ENCODE results near the gene DNAJC18.
A peak's percentile ranks its signal among the peaks of the same experiment; 100 is the strongest.
"Not testable (repeated sequence)": the region's sequence is repeated elsewhere in the genome, so short reads cannot be mapped to it uniquely, and the experiment has no call there.

Gene DNAJC18

GRCh38 chr5:139460455-139460854 is 21.1 kb upstream of the DNAJC18 start:
- DNase-seq: no peak

DNA sequence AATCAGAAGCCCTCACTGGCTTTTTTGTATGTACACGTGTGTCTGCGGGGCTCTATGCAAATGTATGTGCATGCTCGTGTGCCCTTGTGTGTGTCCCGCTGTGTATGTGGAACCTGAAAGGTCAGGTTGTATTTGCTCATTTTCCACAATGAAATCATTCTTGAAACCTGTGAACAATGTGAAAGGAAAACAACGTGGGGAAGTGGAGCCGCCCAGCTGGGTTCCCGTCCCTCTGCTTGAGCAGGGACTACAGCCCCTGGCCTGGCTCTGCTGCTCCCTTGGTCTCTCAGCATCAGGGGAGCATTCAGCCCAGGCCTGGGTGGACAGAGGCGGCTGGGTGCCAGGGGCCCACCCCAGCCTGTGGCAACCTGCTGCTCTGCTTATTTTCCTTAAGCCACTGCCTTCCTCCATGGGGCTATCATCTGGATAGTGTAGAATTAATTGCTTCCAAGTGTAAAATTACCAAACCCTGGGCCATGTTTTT is 20.2 kb upstream of the DNAJC18 start:
- DNase-seq: no peak

GRCh38 chr5:139458580-139459407 is 19.5 kb upstream of the DNAJC18 start:
- DNase-seq: peak; percentile 51 to 79

GRCh38 chr5:139457653-139458306 is 18.5 kb upstream of the DNAJC18 start:
- DNase-seq: no peak

- no peak for DNase-seq
Measured at GRCh38 chr5:139457241-139457640, 17.9 kb upstream of the DNAJC18 start.

- DNase-seq: no peak
Measured at GRCh38 chr5:139456776-139457175, 17.5 kb upstream of the DNAJC18 start.

- DNase-seq: no peak
Measured at GRCh38 chr5:139454568-139455290, 15.4 kb upstream of the DNAJC18 start.

- no peak for DNase-seq
Measured at GRCh38 chr5:139453683-139454567, 14.6 kb upstream of the DNAJC18 start.

GRCh38 chr5:139451878-139452660 is 12.7 kb upstream of the DNAJC18 start:
- no peak for DNase-seq

GRCh38 chr5:139451176-139451575 is 11.9 kb upstream of the DNAJC18 start:
- DNase-seq: no peak

GRCh38 chr5:139446956-139447779 is 7.8 kb upstream of the DNAJC18 start:
- DNase-seq: no peak

- DNase-seq: no peak
Measured at GRCh38 chr5:139445325-139446170, 6.2 kb upstream of the DNAJC18 start.

DNA sequence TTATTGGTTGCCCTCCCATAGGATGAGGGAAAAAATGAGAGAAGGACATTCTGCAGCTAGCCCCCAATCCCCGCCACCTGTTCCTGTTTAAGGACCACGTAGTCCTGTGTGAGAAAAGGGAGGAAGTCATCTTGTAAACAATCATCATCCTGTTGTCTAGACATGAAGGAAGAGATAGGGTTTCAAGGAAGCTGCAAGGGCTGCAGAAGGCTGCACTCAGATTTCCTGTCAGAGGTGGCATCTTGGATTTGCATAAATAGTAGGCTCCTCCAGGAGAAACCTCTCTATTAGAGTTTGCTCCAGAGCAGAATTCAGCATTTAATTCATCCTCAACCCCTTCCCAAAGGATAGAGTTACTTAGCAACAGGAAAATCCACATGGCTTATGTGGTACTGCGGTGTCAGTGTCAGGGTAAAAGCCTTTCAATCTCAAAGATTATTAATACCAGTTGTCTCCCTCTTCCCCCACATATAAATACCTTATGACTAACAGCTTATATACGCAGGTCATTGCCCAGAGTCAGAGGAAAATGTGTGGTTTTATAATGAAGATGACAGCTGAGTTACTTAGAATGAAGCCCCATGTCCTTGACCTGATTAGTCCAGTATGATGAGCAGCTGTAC is 4.6 kb upstream of the DNAJC18 start:
- no peak for DNase-seq

DNA sequence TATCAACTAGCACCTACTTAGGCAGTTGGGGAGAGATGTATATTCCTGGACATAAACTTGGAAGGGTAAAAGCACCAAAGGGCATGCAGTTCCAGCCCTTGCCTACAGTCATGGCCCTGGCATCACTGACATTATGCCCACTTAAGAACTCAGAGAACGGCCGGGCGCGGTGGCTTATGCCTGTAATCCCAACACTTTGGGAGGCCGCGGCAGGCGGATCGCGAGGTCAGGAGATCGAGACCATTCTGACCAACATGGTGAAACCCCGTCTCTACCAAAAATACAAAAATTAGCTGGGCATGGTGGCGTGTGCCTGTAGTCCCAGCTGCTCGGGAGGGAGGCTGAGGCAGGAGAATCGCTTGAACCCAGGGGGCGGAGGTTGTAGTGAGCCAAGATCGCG is 1.1 kb upstream of the DNAJC18 start:
- DNase-seq: not testable (repeated sequence)

DNA sequence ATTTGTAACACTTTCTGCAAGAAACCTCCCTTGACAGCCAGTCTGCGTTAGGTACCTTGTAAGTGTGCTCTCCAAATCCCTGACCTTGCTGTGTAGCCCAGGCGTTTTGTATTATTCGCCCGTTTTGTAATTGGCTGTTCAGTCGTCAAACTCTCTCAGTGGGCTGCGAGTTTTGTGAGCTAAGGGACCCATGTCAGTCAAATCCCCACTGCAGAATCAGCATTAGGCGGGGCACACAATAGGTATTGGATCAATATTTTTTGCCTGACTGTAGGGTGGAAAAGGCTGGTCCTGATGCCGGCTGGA is 665 bp downstream of the DNAJC18 start:
- no peak for DNase-seq

- no peak for DNase-seq
Measured at GRCh38 chr5:139435676-139436075, 3.6 kb downstream of the DNAJC18 start.

- DNase-seq: no peak
Measured at GRCh38 chr5:139431706-139432105, 7.6 kb downstream of the DNAJC18 start.

- DNase-seq: no peak
Measured at GRCh38 chr5:139430015-139430414, 9.3 kb downstream of the DNAJC18 start.

DNA sequence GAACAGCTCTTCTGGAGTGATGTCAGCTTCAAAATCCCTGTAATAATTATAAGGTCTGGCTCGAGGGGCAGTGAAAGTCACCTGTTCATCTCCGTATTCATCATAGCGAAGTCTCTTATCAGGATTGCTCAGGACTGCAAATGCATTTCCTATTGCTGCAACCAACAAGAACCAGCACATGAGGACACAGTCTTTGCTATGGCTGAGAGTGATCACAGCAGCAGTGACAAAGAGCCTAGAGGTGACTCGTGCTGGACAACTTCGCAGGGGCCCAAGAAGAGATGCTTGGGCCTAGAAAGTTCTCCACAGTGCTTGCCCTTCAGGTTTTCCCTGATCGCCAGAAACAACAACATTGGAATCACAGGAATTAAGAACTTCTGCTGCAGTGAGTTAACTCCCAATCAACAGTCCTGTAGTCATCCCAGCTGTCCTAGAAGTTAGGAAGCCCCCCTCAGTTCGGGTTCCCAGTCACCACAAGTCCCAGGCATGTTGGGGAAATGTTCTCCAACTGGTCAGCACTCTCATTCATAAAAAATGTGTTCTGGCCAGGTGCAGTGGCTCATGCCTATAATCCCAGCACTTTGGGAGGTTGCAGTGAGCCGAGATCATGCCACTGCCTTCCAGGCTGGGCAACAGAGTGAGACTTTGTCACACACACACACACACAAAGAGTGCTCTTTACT is 13.0 kb downstream of the DNAJC18 start:
- no peak for DNase-seq
